Adrenal gland (tissue), 5 donors: Measurements from ENCODE around the gene GYPC.

ENCODE experiments used
- POLR2A ChIP-seq, 2 donors: fragments of 450-650 bp; IDR thresholded peaks; one replicate each; pipeline ENCODE4 v1.6.1; 2017; ENCODE audit warnings: antibody characterized with exemption in 2 of 2, mild to moderate bottlenecking in 2 of 2, moderate library complexity in 1 of 2
- TF ChIP-seq, protein P1 (sequence below), 6 experiments: fragments of 450-650 bp in 4 of 6; fragments of 200-600 bp in 2 of 6; sonication (generic) in 1 of 6; IDR thresholded peaks; 1 replicate in 5 of 6; 2 replicates in 1 of 6; pipeline versions ENCODE4 v1.5.1 to v1.8.0; 2016 to 2021; ENCODE audit warnings: antibody characterized with exemption in 6 of 6, mild to moderate bottlenecking in 2 of 6, moderate library complexity in 1 of 6
- donor health status: DM: no; HTN: no; CAD: no.

DNA sequence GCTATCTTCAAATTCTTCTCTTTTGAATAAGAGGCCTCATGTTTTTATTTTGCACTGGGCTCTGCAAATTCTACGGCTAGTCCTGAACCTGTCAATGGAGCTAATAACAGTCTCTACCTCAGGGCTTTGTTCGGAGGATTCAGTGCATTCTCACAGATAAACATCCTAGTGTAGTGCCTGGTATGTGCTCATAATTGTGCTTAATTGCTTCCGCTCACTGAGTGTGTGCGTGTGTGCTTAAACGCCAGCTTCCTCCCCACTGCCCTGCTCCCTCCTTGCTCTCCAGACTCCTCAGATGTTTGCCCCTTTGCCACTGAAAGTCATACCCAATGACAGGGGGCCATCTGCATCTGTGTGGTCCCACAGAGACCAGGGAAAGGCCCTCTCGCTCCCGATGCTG is 6.7 kb downstream of the GYPC start:
- TF ChIP-seq, protein P1, sequence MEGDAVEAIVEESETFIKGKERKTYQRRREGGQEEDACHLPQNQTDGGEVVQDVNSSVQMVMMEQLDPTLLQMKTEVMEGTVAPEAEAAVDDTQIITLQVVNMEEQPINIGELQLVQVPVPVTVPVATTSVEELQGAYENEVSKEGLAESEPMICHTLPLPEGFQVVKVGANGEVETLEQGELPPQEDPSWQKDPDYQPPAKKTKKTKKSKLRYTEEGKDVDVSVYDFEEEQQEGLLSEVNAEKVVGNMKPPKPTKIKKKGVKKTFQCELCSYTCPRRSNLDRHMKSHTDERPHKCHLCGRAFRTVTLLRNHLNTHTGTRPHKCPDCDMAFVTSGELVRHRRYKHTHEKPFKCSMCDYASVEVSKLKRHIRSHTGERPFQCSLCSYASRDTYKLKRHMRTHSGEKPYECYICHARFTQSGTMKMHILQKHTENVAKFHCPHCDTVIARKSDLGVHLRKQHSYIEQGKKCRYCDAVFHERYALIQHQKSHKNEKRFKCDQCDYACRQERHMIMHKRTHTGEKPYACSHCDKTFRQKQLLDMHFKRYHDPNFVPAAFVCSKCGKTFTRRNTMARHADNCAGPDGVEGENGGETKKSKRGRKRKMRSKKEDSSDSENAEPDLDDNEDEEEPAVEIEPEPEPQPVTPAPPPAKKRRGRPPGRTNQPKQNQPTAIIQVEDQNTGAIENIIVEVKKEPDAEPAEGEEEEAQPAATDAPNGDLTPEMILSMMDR (IDR thresholded peaks at IDR 0.05) = no peak
- TF ChIP-seq POLR2A (IDR thresholded peaks at IDR 0.05) = no peak
